Dermis blood vessel endothelial cell (primary cell): ENCODE data around the gene CABP4. TPM values are rescaled to one million over a fixed set of nuclear protein-coding genes. Genes with fewer than 3 reads are reported as not detected.
"Not testable (repeated sequence)": the region's sequence is repeated elsewhere in the genome, so short reads cannot be mapped to it uniquely, and the experiment has no call there.

Source experiments
- DNase-seq: peaks from one replicate; pipeline ENCODE4 v3.0.0; 2010
- total RNA-seq: library from RNA; depleted of rRNA; stranded (reverse); fragments of >200 nt; gene quantifications from 2 replicates; pipeline ENCODE4 v1.2.3, GENCODE V29; 2014

The CABP4 gene
- total RNA-seq, 1 donor from 2014 or later: 1.0 TPM

DNA sequence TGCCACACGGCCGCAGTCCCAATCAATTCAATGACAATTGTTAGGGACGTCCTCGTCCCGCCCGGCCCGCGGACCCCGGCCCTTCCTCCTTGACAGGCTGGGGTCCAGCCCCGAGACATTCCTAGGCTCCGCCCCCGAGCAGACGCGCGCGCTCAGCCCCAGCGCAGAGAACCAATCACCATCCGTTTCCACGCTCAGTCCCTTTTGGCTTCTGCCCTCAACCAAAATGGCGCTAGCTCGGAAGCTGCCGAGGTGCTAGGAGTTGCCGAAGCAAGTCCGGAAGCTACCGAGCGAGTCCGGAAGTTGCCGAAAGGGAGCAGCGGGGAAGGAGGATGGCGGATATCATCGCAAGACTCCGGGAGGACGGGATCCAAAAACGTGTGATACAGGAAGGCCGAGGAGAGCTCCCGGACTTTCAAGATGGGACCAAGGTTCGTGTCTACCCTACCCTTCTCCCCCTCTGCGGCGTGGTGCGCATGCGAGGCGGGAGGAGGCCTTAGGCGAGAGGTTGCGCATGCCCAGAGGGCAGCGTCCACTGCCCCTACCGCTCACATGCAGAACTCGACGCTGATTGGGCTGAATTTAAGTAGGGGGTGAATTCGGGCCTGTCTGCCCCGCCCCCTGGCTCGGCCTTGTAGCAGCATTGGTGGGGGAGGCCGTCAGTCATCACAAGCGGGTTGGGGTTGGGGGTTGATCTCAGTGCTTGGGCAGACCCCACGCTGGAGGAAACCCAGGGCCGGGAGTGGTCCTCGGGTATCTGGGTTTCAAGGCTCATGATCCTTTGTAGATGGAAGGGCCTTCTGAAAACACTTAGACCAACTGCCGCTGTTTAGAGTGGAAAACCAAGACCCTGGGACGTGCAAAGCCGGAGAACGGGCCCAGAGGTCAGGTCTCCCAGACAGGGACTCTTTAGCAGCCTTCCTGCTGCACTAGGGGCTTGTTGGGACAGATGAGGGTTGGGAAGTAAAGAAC, 28.0 kb downstream of the CABP4 start, which contains the start of gene AIP:
AIP (plus strand) TSS at position 200 of the 972 bp plus-strand sequence; CDS start at position 333, 133 bp downstream.
- peak; percentile 99 for DNase-seq

DNA sequence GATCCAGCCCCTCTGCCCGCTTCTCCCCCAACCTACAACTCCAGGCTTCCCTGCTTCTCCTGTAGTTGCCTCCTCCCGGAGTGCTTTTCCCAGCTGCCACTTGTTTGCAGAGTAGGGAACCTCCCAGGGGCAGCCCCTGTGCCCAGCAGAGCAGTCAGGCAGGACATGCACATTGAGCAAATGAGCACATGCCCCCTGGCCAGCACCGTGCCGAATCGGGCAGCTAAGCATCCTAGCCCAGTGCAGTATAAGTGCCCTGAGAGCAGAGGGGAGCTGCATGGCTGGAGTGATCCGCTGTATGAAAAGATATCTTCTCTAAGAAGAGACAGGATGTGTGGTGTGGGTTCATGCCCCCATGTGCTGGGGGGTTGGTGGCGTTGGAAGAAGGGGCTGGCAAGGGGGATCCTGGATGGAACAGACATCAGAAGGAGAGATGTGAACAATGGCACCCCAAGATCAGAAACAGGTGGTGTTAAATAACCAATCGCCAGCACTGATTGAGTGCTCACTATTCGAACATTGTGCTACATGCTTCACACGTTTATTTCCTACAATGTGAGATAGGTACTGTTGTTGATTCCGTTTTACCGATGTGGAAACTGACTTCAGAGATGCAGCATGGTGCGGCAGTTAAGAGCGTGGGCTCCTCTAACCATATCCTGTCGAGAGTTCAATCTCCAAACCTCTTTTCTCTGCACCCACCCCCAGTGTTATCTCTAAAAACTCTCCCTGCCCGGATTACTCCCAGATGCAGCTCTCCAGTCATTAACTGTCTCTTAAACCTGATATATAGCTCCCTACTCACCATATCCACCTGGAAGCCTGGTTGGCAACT, 28.9 kb downstream of the CABP4 start:
- DNase-seq: no peak

GRCh38 chr11:67484847-67485311, 29.7 kb downstream of the CABP4 start:
- no peak for DNase-seq

DNA sequence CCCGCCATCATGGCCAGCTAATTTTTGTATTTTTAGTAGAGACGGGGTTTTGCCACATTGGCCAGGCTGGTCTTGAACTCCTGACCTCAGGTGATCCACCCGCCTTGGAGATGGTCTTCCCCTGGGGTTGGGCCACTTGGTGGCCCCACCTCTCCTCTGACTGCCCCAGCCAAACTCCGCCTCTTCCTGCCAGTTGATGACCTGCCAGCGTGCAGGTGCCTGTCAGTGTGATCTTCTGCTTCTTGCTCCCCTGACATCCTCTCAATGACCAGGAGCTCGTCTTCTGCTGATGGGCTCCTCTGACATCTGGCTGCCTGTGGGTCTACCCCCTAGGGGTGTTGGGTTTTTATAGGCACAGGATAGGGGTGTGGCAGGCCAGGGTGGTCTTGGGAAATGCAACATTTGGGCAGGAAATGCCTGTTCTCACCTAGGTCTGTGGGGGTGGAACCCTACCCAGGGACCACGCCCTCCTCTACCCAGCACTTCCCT, 30.8 kb downstream of the CABP4 start:
- not testable (repeated sequence) for DNase-seq

DNA sequence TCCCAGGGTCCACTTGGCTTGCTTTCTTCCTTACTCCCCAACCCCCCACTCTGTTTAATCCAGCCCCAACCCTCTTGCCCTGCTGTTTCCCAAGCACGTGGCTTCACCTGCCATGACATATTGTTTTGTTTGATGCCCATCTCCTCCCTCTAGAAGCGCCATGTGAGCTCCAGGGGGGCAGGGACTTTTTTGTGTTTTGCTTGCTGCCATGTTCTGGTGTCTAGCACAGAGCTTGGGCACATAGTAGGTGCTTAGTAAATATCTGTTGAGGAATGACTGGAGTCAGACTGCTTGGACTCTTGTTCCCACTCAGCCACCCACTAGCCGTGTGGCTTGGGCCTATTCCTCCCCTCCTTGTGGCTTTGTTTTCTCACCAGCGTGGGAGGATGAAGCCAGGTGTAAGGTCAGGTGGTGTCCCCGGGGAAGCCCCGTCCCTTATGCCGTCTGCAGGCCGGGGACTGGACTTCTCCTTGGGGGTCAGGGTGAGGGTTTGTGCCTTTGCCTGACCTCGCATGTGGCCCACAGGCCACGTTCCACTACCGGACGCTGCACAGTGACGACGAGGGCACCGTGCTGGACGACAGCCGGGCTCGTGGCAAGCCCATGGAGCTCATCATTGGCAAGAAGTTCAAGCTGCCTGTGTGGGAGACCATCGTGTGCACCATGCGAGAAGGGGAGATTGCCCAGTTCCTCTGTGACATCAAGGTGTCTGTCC, 31.5 kb downstream of the CABP4 start:
- no peak for DNase-seq

DNA sequence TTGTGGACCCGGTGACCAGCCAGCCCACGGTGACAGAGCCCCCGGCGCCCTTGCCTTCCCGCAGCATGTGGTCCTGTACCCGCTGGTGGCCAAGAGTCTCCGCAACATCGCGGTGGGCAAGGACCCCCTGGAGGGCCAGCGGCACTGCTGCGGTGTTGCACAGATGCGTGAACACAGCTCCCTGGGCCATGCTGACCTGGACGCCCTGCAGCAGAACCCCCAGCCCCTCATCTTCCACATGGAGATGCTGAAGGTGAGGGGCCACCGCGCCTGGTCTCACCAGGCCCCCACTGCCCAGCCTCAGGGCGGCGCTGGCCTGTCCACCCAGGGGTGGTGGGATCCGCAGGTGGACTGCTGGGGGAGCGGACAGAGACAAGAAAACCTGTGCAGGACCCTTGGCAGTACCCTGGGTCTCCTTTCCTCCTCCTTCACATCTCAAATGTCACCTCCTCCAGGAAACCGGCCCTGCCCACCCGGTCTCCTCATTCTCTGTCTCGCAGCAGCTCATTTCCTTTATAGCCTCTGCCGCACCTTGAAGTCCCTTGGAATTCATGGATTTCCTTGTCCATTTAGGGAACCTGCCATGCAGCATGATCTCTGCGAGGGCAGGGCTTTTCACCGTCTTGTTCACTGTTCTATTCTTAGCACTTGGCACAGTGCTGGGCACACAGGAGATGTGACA, 34.2 kb downstream of the CABP4 start:
- no peak for DNase-seq

- no peak for DNase-seq
Observed at GRCh38 chr11:67489885-67490726, 35.0 kb downstream of the CABP4 start.

DNA sequence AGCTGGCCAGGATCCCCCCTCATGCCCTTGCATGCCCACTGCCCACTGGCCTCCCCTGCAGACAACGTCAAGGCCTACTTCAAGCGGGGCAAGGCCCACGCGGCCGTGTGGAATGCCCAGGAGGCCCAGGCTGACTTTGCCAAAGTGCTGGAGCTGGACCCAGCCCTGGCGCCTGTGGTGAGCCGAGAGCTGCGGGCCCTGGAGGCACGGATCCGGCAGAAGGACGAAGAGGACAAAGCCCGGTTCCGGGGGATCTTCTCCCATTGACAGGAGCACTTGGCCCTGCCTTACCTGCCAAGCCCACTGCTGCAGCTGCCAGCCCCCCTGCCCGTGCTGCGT, 35.5 kb downstream of the CABP4 start:
- DNase-seq: no peak

DNA sequence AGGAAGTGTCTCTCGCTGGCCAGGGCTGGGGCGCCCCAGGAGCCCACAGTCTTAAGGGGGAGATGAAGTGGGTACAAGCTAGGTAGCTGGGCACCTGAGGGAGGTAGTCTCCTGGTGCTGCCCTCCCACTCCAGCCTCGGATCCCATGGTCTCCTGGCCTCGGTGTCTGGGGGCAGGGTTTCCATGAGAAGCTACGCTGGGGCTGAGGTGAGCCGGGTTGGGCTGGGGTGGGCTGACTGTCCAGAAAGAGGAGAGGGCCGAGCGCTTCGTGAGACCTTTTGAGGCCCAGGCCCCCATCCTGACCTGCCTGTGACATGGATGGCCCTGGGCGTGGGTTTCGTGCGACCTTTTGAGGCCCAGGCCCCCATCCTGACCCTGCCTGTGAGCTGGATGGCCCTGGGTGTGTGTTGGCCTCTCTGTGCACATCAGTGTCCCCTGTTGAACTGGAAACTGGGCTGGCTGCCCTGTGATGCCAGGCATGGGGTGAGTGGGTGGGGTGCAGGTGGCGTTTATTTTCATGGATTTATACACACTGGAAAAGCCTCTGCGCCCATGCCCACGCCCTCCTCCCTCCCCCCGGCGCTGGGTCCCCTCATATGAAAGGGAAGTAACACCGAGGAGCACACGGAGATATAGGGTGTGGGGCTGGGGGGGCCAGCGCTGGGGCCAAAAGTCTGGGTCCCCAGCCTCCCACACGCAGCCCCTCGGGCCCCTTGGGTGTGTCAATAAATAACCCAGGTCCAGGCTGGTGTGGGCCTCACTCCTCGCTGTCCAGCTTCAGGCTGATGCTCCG, 36.3 kb downstream of the CABP4 start:
- DNase-seq: no peak

- DNase-seq: no peak
Observed at GRCh38 chr11:67492069-67492727, 37.0 kb downstream of the CABP4 start.

DNA sequence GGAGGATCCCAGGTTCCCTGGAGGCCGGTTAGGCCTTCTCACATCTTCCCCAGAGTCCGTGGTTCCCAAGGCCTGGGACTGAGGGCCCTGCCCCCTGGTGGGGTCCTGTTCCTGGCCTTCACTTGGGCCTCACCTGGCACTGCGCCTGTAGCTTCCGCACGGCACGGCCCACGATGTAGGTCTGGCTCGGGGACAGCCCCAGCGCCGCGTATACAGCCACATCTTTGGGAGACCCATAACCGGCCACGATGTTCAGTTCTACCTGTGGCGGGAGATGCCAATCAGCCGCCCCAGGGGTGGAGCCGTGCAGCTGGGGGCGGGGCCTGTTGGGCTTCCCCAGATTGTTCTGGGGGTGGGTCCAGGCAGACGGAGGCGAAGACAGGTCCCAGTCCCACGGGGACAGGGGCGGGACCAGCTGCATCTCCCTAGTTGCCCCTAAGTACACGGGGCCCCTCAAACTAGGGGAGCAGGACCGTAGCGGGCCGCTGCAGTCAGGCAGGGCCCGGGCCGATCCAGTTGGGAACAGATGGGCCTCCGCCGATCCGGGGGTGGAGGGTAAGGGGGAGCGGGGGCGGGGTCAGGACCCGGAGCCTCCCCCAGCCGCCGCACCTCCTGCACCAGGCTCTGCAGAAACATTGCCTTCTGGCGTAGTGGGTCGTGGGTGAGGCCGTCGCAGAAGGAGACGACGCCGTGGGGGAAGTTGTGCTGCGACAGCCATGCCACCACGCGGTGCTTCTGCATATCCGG, 37.8 kb downstream of the CABP4 start:
- no peak for DNase-seq

GRCh38 chr11:67493548-67494370, 38.6 kb downstream of the CABP4 start:
- no peak for DNase-seq

DNA sequence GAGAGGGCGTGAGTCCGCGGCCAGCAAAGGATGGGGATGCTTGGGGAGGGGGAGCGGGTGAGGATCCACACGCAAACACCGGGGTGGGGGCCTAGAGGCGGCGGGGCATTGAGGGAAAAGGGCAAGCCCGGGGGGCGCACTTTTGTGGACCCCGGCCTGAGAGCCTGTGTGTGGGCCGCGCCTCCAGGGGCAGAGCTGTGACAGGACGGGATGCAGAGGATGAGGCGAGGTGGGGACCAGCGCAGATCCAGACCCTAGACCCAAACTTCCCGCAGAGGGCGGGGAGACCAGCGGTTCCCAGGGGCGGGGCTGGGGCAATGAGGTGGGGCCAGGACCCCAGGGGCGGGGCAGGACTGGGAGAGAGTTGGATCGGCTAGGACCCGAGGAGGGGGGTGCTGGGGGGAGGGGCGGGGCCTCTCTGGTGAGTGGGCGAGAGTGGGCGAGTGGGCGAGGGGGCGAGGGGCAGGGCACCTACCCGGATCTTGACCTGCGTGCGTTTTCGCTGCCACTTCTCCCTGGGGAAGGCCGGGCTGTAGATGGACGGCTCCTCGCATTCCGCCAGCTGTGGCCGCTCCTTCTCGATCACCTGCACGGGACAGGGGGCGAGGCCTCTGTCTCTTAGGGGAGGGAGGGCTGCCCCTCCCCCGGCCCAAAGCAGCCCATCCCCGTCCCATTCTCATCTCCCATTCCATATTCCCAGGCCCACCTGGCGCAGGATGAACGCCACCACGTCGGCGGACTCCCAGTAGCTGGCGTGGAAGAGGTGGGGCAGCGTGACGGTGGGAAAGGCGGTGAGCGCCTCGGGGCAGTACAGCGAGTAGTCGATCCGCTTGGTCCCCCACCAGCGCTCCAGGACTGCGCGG, 39.4 kb downstream of the CABP4 start:
- no peak for DNase-seq

DNA sequence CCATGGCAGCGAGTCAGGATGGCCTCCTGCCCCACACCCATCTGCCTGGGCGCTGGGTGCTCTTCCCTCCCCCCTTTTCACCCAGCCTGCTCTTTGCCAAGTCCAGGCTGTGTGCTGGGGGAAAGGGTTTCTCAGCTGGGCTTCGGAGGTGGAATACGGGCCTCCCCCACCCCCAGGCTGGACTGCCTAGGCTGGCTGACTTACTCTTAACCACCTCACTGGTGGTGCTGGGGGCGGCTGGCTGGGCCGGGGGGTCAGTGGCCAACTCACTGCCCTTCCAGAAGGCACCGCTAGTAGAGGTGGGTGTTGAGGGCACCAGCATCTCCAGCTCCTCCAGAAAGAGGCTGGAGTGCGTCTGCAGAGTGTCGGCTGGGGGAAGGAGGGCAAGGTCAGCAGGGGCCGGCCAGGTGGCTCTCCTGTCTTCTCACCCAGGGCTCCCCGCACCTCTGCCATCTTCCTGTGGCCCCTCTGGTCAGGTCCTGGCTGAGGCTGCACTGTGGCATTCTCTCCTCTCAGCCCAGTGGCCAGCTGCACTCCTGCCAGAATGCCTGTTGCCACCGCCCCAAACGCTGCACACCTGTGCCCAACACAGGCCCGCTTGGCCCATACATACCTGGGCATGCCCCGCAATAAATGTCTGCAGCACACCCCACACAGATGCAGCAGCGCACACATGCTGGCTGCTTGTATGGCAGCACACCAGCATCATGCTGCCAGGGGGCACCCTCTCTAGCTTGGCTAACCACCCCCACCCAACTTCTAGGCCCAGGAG, 40.3 kb downstream of the CABP4 start:
- DNase-seq: no peak

DNA sequence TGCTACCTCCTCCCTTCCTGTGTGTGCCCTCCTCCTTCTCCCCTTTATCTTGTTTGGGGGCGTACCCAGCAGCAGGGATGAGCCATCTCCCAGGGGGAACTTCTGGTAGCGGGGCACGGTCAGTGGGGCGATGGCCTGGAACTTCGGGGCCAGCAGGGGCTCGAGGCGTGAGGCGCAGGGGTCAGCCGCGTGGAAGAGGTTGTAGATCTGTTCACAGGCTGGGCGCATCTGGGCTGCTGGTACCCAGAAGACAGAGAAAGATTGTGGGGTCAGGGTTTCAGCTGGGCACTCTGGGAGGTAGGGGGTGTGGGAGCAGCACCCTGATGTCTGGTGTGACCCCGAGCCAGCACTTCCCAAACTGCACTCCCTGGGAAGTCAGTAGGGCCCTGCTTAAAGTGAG, 41.0 kb downstream of the CABP4 start:
- DNase-seq: no peak
